GM21619 (cell line): Measurements from ENCODE around the gene JARID2.
A peak's percentile ranks its signal among the peaks of the same experiment; 100 is the strongest.
"Not testable (repeated sequence)": the region's sequence is repeated elsewhere in the genome, so short reads cannot be mapped to it uniquely, and the experiment has no call there.

ENCODE experiments used
- ATAC-seq: cut with Tn5 transposase; IDR thresholded peaks from one replicate; pipeline ENCODE4 v1.9.1; 2021; ENCODE audit not compliant: unreplicated experiment

Gene JARID2

DNA sequence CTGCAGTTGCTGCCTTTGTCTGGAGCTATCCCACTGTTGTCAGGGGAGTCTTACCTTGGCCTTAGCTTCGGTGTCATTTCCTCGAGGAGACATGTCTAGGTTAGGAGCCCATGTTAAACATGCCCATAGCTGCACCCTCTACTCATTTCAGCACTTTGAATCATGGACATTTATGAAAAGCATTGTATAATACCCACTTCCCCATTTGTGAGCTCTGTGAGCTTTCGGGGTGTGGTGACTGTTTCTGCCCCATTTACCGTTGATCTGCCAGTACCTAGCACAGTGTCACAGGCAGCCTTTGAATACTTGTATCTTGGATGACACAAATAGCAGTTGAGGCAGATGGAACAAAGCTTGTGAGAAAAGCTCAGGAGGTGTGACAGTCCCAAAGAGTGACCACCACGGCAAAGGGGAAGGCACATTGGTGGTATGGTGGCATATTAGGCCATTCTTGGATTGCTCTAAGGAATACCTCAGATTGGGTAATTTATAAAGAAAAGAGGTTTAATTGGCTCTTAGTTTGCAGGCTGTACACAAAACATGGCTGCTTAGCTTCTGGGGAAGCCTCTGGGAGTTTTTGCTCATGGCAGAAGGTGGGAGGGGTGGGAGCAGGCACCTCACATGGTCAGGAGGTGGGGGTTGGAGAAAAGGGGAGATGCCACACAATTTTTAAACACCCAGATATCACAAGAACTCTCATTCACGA is 42.0 kb downstream of the JARID2 start:
- peak; percentile 96 for ATAC-seq

DNA sequence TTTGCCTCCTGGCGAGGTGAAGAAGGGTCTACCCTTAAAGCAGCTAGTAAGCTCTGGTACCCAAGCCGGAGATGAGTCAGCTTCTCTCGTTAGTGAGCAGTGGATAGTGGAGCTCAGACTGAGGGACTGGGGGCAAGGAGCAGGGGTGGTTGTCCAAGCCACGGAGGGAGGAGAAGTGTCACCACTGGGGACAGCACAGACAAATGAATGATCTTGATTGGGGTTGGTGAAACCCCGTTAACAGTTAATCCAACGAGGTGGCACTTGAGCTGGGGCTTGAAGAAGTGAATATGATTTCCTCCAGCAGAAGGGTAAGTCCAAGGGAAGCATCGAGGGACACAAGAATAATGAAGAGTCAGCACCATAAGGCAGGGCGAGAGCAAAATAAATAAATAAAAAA is 43.0 kb downstream of the JARID2 start:
- ATAC-seq: no peak

DNA sequence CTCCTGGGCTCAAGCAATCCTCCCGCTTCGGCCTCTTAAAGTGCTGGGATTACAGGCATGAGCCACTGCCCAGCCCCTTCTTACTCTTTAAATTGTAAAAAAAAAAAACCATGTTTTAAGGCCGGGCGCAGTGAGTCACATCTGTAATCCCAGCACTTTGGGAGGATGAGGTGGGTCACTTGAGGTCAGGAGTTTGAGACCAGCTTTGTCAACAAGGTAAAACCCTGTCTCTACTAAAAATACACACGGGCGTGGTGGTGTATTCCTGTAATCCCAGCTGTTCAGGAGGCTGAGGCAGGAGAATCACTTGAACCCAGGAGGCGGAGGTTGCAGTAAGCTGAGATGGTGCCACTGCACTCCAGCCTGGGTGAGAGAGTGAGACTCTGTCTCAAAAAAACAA is 43.6 kb downstream of the JARID2 start:
- ATAC-seq: not testable (repeated sequence)

DNA sequence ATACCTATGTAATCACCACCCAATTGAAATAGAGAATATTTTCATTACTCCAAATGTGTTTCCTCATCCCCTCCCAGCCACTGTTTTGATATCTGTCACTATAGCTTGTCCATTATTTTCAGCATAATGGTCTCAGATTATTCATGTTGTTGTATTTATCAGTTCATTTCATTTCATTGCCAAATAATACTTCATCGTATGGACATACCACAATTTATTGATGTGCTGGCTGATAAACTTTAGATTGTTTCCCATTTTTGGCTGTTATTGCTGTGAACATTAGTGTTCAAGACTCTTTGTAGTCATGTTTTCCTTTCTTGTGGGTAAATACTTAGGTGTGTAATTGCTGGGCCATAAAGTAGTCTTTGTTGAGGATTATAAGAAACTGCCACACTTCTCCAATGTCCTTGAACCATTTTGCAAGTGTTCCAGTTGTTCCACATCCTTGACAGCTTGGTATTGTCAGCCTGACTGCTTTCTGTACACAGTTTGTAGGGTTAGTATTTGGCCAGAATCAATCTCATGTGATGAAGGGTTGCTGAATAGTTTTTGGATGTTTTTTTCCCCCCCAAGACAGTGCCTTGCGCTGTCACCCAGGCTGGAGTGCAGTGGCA is 44.3 kb downstream of the JARID2 start:
- no peak for ATAC-seq

DNA sequence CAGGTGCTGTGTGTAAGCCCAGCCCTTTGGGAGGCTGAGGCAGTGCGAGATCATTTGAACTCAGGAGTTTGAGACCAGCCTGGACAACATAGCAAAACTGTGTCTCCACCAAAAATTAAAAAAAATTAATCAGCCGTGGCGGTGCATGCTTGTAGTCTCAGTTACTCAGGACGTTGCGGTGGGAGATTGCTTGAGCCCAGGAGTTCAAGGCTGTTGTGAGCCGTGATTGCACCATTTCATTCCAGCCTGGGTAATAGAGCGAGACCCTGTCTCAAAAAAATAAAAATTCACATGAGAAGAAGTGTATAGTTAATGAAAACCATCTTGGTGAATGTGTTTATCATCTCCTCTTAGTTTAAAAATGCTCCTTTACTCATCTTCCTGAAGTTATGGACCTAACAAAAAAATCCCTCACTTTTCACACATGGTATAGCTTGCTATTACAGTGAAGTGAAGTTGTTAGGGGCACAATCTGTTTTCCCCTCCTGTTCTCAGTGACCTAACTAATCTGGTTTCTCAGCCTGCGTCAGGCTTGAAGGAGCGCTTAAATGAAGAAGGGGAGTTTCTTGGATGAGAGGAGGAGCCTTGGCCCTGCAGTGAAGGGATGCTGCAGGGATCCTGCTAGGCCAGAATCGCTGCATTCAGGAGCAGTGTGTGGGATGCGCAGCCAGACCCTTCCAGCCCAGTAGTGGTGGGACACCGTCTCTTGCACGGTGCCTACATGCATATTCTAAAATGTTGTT is 45.3 kb downstream of the JARID2 start:
- ATAC-seq: no peak

DNA sequence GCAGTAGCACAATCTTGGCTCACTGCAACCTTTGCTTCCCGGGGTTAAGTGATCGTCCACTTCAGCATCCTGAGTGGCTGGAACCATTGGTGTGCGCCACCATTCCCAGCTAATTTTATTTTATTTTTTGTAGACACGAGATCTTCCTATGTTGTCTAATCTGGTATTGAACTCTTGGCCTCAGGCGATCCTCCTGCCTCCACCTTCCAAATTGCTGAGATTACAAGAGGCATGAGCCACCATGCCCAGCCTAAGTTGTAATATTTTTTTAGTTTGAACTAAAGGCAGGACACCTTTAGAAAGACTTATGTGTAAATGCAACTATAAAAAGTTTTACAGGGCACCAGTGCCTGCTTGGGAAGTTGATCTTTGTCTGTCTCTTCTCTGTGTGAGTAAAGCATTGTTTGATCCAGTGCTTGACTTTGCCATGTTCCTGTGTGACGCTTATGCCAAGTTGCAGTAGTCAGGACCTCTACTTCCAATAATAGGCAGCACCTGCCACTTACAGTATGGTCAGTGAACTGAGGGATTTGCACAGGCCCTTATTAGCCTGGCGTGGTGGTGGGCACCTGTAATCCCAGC is 46.9 kb downstream of the JARID2 start:
- ATAC-seq: no peak

DNA sequence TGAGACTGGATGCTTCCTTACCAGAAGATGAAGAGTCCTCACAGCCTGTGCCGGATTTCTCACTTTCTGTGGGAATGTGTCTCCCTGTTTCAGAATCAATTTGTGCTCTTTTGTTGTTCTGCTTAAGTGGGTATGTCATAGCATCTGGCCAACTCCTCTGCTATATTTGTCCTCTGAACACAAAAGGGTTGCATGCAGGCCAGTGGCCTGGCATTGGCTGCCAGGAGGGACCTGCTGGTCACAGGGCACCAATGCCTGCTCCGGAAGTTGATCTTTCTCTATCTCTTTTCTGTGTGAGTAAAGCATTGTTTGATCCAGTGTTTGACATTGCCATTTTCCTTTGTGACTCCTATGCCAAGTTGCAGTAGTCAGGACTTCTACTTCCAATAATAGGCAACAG is 47.8 kb downstream of the JARID2 start:
- ATAC-seq: no peak

DNA sequence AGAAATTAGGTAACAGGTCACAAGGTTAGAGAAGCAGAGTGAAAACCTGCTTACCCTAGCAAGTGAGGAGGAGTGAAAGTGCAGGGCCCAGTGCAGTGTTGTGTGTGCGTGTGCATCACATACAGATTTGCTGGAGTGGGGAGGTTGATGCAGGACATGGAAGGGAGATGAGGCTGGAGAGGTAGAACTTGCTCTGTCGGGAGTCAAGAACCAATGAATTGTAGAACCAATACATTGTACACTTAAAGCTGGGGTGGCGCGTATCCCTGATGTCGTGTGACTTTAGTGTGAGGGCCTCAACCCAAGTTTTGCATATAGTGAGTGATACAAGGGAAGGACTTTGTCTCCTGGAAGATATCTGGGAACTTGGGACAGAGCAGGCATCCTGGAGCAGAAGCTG is 48.6 kb downstream of the JARID2 start:
- no peak for ATAC-seq

DNA sequence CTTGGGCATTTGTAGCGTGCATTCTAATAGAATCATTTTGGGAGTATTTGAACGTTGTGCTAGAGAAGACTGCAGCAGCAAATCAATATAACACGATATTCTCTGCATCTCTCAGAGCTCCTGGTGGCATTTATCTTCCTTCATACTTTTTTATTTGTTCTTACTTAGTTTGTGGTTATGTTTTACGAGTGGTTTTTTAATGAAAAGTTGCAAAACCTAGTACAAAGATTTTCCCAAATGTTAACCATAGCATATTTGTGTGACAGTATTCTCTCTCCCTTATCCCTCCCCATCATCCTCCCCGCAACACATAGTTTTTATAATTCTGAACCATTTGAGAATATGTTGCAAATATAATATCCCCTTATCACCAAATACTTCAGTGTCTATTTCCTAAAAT is 50.4 kb downstream of the JARID2 start:
- ATAC-seq: no peak

DNA sequence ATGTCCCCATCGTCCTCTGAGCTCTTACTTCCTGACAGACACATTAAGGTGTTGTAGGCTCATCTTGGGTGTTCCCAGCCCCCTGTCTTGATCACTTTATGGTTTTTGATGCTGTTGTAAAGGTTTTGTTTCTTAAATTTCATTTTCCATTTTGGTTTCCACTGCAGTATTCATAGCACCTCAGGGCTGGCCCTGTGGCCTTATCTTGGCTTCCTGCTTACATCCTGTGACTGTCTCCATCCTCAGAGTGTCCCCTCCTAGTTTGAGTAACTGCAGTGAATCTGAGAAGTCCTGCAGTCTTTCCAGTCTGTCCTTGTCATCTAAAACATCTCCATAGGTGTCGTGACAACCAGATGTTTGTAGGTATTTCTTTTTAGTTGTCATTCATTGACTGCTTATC is 50.9 kb downstream of the JARID2 start:
- peak; percentile 48 for ATAC-seq

DNA sequence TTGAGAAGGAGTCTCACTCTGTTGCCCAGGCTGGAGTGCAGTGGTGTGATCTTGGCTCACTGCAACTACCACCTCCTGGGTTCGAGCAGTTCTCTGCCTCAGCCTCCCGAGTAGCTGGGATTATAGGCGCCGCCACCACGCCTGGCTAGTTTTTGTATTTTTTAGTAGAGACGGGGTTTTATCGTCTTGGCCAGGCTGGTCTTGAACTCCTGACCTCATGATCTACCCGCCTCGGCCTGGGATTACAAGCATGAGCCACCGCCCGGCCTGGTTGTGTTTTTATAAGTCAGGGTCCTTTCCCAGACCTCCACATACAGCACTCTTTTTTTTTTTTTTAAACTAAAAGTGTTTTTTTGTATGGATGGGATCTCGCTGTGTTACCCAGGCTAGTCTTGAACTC is 51.3 kb downstream of the JARID2 start:
- not testable (repeated sequence) for ATAC-seq

DNA sequence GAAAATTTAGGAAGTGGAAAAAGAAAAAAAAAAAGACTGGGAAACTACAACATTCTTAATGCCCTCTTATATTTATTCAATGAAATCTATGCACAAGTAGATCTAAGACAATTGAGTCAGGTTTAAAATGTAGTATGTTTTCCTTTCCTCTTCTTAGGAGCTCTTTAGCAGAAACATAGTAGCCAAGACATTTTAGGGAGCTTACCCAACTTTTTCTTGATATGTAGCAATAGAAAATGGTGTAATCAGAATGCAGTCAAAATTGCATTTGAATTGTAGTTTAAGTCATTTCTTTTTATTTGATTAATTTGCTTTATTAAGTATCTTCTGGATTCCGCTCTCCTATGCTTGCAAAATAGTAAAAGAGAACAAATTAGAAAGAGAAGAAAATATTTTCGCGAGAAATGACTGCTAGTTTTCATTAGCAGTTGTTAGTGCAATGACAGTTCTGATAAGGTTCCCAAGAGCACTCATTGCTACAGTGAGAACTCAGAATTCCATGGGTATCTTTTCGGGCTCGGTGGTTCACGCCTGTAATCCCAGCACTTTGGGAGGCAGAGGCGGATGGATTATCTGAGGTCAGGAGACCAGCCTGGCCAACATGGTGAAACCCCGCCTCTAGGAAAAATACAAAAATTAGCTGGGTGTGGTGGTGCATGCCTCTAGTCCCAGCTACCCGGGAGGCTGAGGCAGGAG is 52.2 kb downstream of the JARID2 start:
- no peak for ATAC-seq

DNA sequence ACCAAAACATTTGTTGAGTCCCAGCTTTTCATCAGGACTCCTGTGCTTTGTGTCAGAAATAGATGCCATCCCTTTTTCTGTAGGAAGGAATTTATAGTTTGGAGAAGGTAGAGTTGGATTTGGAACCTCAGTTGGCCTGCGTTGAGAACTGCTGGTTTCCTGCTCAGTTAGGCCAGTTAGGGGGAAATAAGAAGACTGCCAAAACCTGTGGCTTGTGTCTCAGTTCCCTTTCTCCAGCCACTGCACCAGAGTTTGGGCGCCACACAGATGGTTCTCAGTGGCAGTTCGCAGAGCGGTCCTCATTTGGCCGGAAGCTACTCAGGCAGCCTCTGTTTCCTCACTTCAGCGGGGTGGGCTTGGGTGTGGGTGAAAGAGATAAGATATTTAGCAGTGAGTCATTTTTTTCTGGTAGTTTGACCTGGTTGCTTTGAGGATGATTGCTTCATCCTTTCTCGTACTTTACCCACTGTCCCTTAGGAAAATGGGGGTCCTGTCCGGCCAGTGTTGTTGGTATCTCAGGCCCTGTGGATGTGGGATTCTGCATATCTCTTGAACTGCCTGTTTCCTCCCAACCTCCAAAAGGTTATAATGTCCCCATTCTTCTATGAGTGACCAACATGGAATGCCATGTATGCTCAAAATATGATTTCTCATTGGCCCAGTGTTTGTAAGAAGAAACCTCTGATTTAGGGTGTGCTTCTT is 53.7 kb downstream of the JARID2 start:
- peak; percentile 79 for ATAC-seq

DNA sequence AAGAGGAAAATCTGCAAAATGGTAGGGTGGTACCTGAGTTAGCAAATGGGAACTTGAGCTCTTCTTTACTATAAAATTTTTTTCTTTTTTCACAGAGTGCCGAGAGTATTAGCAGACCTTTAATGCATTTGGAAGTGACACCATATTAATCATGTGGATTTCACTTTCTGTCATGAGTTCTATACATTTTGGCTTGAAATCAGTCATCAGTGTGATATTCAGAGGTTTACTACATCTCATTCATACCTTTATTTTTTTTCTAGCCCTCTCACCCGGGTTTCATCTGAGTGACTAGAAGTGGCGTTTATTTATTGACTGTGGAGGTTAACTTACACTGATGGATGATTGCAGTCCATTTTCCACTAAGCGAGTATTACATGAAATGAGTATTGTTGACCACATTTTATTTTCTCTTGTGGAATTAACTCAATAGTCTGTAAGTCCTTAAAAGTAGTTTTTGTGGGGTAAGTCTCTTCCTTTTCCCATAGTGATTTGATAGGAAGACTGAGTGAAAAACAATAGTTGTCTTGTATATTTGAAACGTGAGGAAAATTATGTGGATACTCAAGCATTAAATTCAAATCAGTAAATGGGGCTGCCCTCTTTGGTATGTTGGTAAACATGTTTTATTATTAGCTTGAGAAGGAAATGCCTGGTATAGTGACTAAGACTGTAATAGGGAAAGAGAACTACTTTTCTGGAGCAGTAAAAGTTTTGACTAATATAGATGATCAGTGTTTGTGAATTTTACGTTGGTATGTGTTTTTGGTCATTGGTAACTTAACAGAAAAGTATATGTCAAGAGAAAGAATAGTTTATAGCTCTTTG is 55.5 kb downstream of the JARID2 start:
- no peak for ATAC-seq

DNA sequence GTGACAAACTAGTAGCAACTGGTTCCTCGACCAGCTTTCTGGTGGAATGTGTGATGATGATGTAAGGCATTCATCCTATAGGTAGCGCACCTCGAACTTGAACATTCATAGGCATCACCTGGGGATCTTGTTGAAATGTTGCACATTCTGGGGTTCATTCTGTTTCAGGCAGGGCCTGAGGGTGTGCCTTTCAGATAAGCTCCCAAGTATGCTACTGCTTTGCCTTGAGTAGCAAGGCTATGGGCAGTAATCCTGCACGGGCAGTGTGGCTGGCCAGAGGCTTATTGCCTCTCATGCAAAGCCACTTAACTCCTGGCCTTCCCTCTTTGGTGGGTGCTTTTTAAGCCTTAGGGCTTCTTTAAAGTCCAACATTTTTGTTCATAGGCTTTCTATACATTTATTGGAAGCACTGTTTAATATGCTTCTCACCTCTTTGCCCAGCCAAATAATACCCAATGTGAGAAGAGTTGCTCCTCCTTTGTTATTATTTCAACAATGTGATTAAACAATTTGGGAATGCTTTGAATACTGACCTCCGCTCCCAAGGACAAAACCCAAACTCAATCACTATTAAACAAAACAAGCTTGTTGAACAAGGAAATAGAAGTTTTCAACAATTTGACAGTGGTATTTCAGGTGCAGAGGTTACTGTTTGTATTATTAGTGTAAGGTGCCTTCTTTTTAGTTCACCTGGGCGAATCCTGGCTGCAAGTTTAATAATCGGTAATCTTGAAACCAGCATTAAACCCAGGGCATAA is 57.5 kb downstream of the JARID2 start:
- no peak for ATAC-seq

DNA sequence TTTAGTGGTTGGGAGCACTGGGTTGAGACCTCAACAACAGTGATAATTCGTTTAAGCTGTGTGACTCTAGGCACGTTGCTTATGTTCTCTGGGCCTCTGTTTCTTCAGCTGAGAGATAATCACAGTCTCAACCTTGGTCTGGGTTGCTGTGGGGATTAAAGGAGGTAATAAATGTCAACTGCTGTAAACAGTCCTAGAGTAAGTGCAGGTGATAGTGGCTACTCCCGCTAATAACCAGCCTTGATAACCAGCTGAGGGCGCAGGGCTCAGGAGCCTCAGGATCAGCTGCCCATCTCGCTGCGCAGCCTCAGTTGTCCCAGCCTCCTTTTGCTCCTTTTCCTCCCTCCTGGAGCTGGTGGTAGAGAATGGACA is 58.0 kb downstream of the JARID2 start:
- no peak for ATAC-seq

DNA sequence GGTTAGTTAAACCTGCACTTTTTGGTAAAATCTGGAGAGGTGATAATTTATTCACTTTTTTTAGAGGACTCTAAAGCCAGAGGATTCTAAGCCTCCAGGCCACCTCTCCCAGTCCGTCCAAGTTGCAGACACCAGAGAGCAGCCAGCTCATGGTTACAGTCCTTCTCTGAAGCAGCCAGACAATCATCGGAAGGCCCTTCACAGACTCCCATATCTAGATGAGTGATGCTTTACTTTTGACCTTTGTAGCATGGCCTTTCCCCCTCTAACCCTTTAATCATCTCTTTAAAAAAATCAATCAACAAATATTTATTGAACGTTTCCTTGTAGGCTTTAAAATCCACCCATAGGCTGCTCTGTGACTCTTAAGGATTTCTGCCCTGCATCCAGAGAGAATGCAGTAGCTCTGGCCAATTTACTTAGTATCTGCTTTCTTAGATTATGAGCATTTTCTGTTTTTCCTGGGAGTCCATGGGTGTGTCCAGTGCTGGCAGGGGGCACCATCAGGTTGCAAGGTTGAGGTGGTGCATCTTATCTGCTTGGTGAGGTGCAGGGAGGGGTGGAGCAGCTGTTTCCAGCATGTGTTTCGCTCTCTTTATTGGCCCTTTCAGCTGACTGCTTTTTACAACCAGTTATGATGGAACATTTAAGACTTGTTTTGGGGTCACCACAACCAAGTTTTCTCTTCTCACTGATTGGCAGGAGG is 58.6 kb downstream of the JARID2 start:
- no peak for ATAC-seq

DNA sequence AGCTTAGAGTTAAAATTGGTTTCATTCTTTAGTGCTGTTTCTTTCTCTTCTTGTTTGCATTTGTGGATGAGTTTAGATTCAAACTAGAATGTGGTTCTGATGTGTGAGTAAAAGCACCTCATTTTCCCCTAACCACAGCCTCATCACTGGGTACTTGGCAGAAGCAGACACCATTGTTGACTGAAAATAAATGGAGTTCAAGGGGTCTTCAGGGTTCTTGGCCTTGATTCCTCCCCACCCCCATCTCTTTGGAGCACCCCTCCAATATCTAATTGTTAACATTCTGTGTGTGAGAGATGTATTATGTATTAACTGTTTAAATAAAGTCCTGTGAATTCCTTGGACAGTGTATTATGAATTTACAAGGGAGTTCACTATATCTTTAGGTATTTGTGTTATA is 59.6 kb downstream of the JARID2 start:
- ATAC-seq: peak; percentile 49

DNA sequence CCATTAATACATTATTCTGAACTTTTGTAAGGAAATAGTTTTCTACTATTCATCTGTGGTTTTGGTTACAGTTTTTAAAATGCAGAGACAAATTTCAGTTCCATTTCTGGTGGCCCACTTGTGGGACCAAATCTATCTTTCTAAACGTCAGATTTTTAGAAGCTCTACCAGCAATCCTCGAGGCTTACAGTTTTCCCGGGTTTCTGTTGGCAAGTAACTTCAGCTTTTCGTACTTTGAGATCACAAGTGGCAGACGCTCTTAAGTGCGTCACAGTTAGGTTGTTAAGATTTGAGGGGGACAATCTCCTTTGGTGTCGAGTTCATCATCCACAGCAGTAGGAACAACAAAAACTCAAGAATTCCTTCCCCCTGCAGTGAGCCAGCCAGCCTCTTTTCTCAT is 60.0 kb downstream of the JARID2 start:
- ATAC-seq: peak; percentile 18
